GM18870 (cell line): ENCODE measurements around the gene CTRB2.

ENCODE experiments used
- ATAC-seq: cut with Tn5 transposase; IDR thresholded peaks from one replicate; pipeline ENCODE4 v1.9.1; 2021; ENCODE audit warnings: moderate library complexity; ENCODE audit not compliant: unreplicated experiment

Gene CTRB2

DNA sequence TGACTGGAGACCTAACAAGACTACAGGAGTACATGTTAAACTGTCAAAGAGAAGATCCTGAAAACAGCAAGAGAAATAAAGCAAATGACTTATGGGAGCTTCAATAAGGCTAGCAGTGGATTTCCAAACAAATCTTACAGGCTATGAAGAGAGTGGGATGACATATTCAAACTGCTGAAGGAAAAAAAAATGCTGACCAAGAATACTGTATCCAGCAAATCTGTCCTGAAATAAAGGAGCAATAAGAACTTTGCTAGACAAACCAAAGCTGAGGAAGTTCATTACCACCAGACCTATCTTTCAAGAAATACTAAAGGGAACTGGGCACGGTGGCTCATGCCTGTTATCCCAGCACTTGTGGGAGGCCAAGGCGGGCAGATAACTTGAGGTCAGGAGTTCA, 30.0 kb downstream of the CTRB2 start:
- ATAC-seq = no peak

DNA sequence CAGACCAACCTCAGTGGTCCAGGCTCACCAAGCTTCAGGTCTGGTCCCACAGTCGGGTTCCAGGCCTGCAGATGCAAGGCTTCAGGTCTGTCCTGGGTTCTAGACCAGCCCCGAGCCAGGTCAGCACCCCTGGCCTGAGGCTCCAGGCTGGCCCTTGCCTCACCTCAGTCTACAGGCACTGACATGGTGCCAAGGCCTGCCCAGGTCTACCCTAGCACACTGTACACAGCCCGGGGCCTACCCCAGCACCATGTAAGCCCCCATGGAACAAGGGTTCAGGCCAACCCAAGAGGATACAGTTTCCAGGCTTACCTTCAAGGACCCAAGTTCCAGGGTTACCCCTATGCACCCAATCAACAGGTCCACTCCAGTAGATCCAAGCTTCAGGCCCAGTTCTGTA, 31.9 kb downstream of the CTRB2 start:
- no peak for ATAC-seq

DNA sequence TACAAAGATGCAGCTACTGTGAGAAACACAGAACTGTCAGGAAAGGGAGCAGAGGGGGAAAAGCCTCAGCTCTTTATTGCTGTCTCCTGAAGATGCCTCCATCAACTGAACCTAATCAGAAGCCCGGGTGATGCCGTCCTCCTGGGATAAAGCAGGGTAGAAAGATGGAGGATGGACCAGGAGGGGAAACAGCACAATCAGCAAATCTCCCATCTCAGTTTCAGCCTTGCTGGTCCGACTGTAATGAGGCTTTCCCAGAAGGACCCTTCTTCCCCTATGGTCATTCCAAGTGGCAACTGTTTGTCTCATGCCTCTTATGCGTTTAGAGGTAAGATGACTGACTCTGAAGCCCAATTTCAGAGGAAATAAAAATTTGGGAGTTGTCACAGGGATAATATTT, 34.4 kb downstream of the CTRB2 start:
- ATAC-seq = no peak

DNA sequence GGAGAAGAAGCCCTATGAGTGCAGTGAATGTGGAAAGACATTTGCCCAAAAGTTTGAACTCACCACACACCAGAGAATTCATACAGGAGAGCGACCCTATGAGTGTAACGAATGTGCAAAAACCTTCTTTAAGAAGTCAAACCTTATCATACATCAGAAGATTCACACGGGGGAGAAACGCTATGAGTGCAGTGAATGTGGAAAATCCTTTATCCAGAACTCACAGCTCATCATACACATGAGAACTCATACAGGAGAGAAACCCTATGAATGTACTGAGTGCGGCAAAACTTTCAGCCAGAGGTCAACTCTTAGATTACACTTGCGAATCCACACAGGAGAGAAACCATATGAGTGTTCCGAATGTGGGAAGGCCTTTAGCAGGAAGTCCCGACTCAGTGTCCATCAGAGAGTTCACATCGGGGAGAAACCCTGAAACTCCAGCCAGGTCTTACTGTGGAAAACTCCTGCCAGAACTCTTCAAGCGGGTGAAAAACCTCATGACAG, 37.0 kb downstream of the CTRB2 start:
- ATAC-seq = no peak

DNA sequence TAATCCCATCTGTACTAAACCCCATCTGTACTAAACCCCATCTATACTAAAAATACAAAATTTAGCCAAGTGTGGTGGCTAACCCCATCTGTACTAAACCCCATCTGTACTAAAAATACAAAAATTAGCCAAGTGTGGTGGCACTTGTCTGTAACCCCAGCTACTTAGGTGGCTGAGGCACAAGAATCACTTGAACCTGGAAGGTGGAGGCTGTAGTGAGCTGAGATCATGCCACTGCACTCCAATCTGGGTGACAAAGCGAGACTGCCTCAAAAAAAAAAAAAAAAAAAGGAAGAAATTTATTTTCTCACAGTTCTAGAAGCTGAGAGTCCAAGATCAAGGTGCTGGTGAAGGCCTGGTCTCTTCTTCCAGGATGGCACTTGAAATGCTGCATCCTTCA, 46.6 kb downstream of the CTRB2 start:
- no peak for ATAC-seq
